ENCODE results near the gene TACC2.

DNA sequence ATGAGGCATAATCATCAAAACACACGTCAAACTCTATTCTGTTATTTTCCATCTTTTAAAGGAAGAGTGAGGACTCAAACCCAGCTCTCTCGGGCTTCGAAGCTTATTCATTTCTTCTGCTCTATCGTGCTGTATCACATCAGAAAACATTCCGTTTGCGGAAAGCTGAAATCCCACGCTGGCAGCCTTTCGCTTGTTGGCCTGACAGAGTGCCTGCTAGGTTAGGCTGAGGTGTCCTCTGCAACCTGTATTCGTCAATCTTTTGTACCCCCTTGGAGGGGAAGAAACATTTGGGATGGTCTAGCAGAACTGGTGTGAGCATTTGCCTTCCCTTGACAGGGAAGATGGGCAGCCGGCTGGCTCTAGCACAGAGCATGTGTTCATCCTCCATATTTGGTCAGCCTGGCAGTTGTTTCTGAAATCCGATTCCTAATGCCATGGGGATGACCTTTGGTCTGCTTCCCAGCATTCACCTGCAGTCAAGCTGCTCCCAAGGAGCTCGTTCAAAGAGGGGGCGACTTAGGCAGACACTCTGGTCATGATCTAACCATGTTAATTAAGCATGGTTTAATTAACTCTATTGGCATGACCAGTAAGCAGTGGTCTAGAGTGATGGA is 55.2 kb downstream of the TACC2 start:
- no peak for TF ChIP-seq EZH2 (IDR thresholded peaks at IDR 0.05; ENCODE audit: insufficient read depth, poor library complexity, severe bottlenecking)
- no peak for TF ChIP-seq EZH2phosphoT487 (IDR thresholded peaks at IDR 0.05; ENCODE audit: insufficient read depth, low read depth)
